K562 (cell line): Measurements from ENCODE around the gene ZNF800. TPM values are rescaled to one million over a fixed set of nuclear protein-coding genes. Genes with fewer than 3 reads are reported as not detected.

Experiments used
- AFF1 ChIP-seq, 2 experiments: fragments of 450-650 bp; IDR thresholded peaks; 2 replicates each; pipeline ENCODE4 v1.6.1; 2018; ENCODE audit warnings: mild to moderate bottlenecking in 2 of 2, low read depth in 1 of 2; ENCODE audit not compliant: partially characterized antibody in 2 of 2
- ATF1 ChIP-seq, 2 experiments: fragments of 450-650 bp in 1 of 2; IDR thresholded peaks; 2 replicates each; pipeline ENCODE4 v1.6.1; 2016; ENCODE audit warnings: missing compliant biosample characterization in 1 of 2, missing genetic modification characterization in 1 of 2
- CCNT2 ChIP-seq: IDR thresholded peaks from 2 replicates; pipeline ENCODE4 v1.6.1; 2011; ENCODE audit warnings: borderline replicate concordance, low read depth, mild to moderate bottlenecking, moderate library complexity, mixed read lengths, low read length; ENCODE audit not compliant: insufficient read length; ENCODE audit errors: extremely low read depth
- HDAC1 ChIP-seq, 2 experiments: fragments of 450-650 bp; IDR thresholded peaks; 2 replicates each; pipeline ENCODE4 v1.6.1; 2016 to 2017; ENCODE audit warnings: inconsistent platforms in 1 of 2, mild to moderate bottlenecking in 1 of 2, moderate library complexity in 1 of 2
- MAFF ChIP-seq: IDR thresholded peaks from 2 replicates; pipeline ENCODE4 v1.6.1; 2012; ENCODE audit warnings: low read length, improper control_type of control experiment
- NBN ChIP-seq: fragments of 450-650 bp; IDR thresholded peaks from 2 replicates; pipeline ENCODE4 v1.6.1; 2016; ENCODE audit warnings: low read depth, mild to moderate bottlenecking
- SMARCE1 ChIP-seq: fragments of 450-650 bp; IDR thresholded peaks from 2 replicates; pipeline ENCODE4 v1.7.1; 2016; ENCODE audit warnings: mild to moderate bottlenecking
- TRIM24 ChIP-seq, 2 experiments: fragments of 450-650 bp; IDR thresholded peaks; 2 replicates each; pipeline ENCODE4 v1.6.1; 2016
- VEZF1 ChIP-seq: fragments of 200-800 bp; sonication (Bioruptor generic); IDR thresholded peaks from 2 replicates; pipeline ENCODE4 v1.6.1; 2017; ENCODE audit warnings: missing genetic modification characterization, missing compliant biosample characterization
- ZNF124 ChIP-seq: sonication (generic); formaldehyde crosslinking; IDR thresholded peaks from 2 replicates; pipeline ENCODE4 v1.8.1; 2022; ENCODE audit warnings: missing genetic modification reagents
- ZNF318 ChIP-seq, 2 experiments: fragments of 450-650 bp; IDR thresholded peaks; 2 replicates each; pipeline ENCODE4 v1.6.1; 2016; ENCODE audit warnings: mild to moderate bottlenecking in 2 of 2, borderline replicate concordance in 1 of 2, low read depth in 1 of 2, moderate library complexity in 1 of 2
- ZSCAN32 ChIP-seq: fragments of 450-650 bp; formaldehyde crosslinking; IDR thresholded peaks from 2 replicates; pipeline ENCODE4 v1.4.0; 2020; ENCODE audit warnings: mild to moderate bottlenecking, moderate library complexity
- polyA plus RNA-seq, 8 experiments: library from polyadenylated mRNA; depleted of rRNA in 4 of 8; stranded (reverse) in 5 of 8; unstranded in 3 of 8; fragments of >200 nt; fragmentation: Nextera tagmentation in 2 of 8; fragmentation: Illumina TruSeq in 1 of 8; extraction: Ambion mirVana in 2 of 8; extraction: Trizol in 1 of 8; gene quantifications; 2 replicates each; pipeline versions ENCODE4 v1.2.1 to v1.2.3, GENCODE V29; 2011 to 2014; ENCODE audit warnings: inconsistent platforms in 1 of 8, missing spikeins in 1 of 8
- total RNA-seq, 7 experiments: library from RNA; depleted of rRNA in 6 of 7; stranded (reverse); fragments of >200 nt in 6 of 7; fragmentation: Illumina TruSeq in 2 of 7; extraction: Trizol in 2 of 7; gene quantifications; 2 replicates each; pipeline versions ENCODE4 v1.2.1 to v1.2.3, GENCODE V29; 2011 to 2021; ENCODE audit warnings: low replicate concordance in 1 of 7

Gene ZNF800
- total and polyA plus RNA-seq, 9 of the 15 experiments (the other 6 are each of a cell fraction or from before 2014, with no cell fraction given), result 7.5 to 58.3 (median 33.4) TPM

GRCh38 chr7:127365164-127365956 is 27.1 kb downstream of the ZNF800 start (continued):
- peak in 1 of 2 experiments; percentile 17 for TF ChIP-seq AFF1 (IDR thresholded peaks at IDR 0.05; ENCODE audit: low read depth in 1 of 2, partially characterized antibody in 2 of 2)
- peak in 1 of 2 experiments; percentile 30; a peak in 2 of 4 replicates for TF ChIP-seq HDAC1 (IDR thresholded peaks at IDR 0.05)
- no peak; the same call in 1 of the 2 replicates for TF ChIP-seq VEZF1 (CRISPR knock-in tag)
- TF ChIP-seq MAFF, result peak; percentile 4; the same call in 1 of the 2 replicates
- peak in 1 of 2 experiments; percentile 74; a peak in 1 of 4 replicates for TF ChIP-seq TRIM24 (IDR thresholded peaks at IDR 0.05)
- TF ChIP-seq ZNF124 (CRISPR knock-in tag), result no peak
- TF ChIP-seq SMARCE1, result peak; percentile 94
- TF ChIP-seq ATF1 (CRISPR knock-in tag; IDR thresholded peaks at IDR 0.05), result no peak
- TF ChIP-seq ATF1 (tag; IDR thresholded peaks at IDR 0.05), result 0 out of 2 replicates have a peak, but pooled peaks have one; percentile 19
- TF ChIP-seq ZSCAN32 (CRISPR knock-in tag), result no peak
- peak; percentile 52; the same call in 1 of the 2 replicates for TF ChIP-seq NBN
- peak; percentile 81 for TF ChIP-seq CCNT2
- 0 out of 4 replicates have a peak, but pooled peaks of 1 of the 2 experiments have one; percentile 57 for TF ChIP-seq ZNF318 (IDR thresholded peaks at IDR 0.05; ENCODE audit: borderline replicate concordance in 1 of 2, low read depth in 1 of 2)
